HL-60 (cell line): Measurements from ENCODE around the gene PRPF6.

Experiments
- DNase-seq, 2 experiments: peaks; one replicate each; pipeline ENCODE4 v3.0.0-alpha.2; 2010 to 2020; ENCODE audit warnings: low read depth in 1 of 2, low spot score in 1 of 2
- H3K27ac ChIP-seq: fragments of 250-450 bp; sonication (Bioruptor Pico); replicated peaks from 2 replicates; pipeline ENCODE4 v1.5.1; 2020; ENCODE audit warnings: mild to moderate bottlenecking, moderate library complexity
- H3K27me3 ChIP-seq: fragments of 250-450 bp; sonication (Bioruptor Pico); 2 replicates; pipeline ENCODE4 v1.5.1; 2021; ENCODE audit warnings: mild to moderate bottlenecking, moderate library complexity; ENCODE audit not compliant: insufficient read depth, poor library complexity, severe bottlenecking
- H3K4me3 ChIP-seq: replicated peaks from 2 replicates; pipeline ENCODE4 v1.5.1; 2011; ENCODE audit warnings: mild to moderate bottlenecking, control low read depth, low read length; ENCODE audit not compliant: insufficient read depth
- GABPA ChIP-seq: IDR thresholded peaks from 2 replicates; pipeline ENCODE4 v1.6.1; 2012; ENCODE audit warnings: low read depth
- POLR2AphosphoS5 ChIP-seq: IDR thresholded peaks from 2 replicates; pipeline ENCODE4 v1.6.1; 2012; ENCODE audit warnings: low read depth
- REST ChIP-seq: IDR thresholded peaks from 2 replicates; pipeline ENCODE4 v1.6.1; 2012; ENCODE audit warnings: low read depth; ENCODE audit not compliant: insufficient replicate concordance
- SPI1 ChIP-seq: IDR thresholded peaks from 2 replicates; pipeline ENCODE4 v1.6.1; 2012; ENCODE audit warnings: low read depth, mild to moderate bottlenecking, borderline replicate concordance
- TF ChIP-seq, protein P1 (sequence below): IDR thresholded peaks from one replicate; pipeline ENCODE4 v1.5.1; 2011; ENCODE audit warnings: low read length, control low read depth, inconsistent platforms; ENCODE audit not compliant: insufficient read depth

The PRPF6 gene

GRCh38 chr20:64077541-64077875 is 96.6 kb downstream of the PRPF6 start:
- Histone ChIP-seq H3K27ac (peak overlapping the region; percentile 97), H3K27me3 (no peaks in the 10 kb centered on the region), H3K4me3 (peak overlapping the region; percentile 83)
- no peak for TF ChIP-seq REST
- TF ChIP-seq, protein P1, sequence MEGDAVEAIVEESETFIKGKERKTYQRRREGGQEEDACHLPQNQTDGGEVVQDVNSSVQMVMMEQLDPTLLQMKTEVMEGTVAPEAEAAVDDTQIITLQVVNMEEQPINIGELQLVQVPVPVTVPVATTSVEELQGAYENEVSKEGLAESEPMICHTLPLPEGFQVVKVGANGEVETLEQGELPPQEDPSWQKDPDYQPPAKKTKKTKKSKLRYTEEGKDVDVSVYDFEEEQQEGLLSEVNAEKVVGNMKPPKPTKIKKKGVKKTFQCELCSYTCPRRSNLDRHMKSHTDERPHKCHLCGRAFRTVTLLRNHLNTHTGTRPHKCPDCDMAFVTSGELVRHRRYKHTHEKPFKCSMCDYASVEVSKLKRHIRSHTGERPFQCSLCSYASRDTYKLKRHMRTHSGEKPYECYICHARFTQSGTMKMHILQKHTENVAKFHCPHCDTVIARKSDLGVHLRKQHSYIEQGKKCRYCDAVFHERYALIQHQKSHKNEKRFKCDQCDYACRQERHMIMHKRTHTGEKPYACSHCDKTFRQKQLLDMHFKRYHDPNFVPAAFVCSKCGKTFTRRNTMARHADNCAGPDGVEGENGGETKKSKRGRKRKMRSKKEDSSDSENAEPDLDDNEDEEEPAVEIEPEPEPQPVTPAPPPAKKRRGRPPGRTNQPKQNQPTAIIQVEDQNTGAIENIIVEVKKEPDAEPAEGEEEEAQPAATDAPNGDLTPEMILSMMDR: no peak
- TF ChIP-seq SPI1: no peak
- TF ChIP-seq POLR2AphosphoS5: no peak; the same call in 1 of the 2 replicates
- TF ChIP-seq GABPA: no peak
- DNase-seq: no peak

DNA sequence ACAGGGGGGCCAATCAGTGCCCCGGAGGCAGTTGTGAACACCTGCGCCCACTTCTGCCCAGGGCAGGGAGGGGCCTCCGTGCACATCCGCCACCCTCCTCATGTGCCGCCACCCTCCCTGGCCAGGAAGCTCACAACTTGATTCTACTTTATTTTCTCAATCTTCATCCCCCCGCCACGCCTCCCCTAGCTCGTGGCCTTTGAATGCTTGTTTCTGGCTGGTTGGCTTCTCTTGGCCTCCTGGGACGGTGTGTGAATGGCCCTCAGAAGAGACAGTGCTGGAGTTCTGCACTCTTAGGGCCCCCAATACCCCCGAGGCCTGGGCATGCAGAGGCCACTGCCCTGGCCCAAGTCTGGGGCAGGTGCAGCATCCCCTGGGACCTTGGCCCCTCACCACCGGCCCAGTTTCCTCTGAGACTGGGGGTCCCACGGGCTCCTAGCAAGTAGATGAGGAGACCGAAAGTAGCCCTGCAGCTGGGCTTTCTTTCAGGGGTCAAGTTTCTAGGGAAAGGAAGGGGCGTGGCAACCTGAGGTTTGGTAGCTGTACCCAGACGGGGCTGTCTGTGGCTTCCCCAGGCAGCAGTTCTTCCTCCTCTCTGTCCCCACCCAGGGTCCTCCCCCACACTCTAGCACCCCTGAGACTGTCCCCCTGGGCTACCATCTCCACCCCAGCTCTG is 97.1 kb downstream of the PRPF6 start:
- Histone ChIP-seq H3K27ac (peak overlapping the region; percentile 97), H3K27me3 (no peaks in the 10 kb centered on the region), H3K4me3 (peak overlapping the region; percentile 83)
- TF ChIP-seq SPI1 (no peak), POLR2AphosphoS5 (no peak; the same call in none of the 2 replicates), REST (no peak), GABPA (no peak)
- TF ChIP-seq, protein P1: no peak
- peak in 1 of 2 experiments; percentile 91 for DNase-seq

DNA sequence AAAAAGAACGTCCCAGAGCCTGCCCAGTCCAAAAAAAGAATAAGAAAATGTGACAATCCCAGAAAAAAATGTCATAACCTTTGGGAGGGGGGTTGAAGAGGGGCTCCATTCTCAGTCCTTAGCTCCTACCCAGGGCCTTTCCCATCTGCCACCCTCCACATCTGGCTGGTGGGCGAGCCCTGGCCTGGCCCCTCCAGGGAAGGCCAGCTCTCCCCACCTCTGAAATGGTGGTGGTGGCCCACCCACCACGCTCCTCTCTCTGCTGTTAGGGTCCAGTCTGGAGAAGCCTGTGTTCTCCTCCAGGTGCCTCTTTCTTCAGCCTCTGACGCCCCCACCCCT is 98.0 kb downstream of the PRPF6 start:
- DNase-seq: no peak
- TF ChIP-seq POLR2AphosphoS5: no peak
- TF ChIP-seq SPI1: no peak
- no peak for TF ChIP-seq GABPA
- TF ChIP-seq, protein P1: no peak
- no peak for TF ChIP-seq REST
- Histone ChIP-seq H3K4me3 (peak overlapping the region; percentile 83), H3K27ac (peak overlapping the region; percentile 97), H3K27me3 (no peaks in the 10 kb centered on the region)
